ENCODE data around the gene CDC42SE2. TPM values are rescaled to one million over a fixed set of nuclear protein-coding genes. Genes with fewer than 3 reads are reported as not detected.

CDC42SE2 gene
- total and polyA plus RNA-seq, 2 experiments from 2014 or later: 24.2 to 36.2 TPM

DNA sequence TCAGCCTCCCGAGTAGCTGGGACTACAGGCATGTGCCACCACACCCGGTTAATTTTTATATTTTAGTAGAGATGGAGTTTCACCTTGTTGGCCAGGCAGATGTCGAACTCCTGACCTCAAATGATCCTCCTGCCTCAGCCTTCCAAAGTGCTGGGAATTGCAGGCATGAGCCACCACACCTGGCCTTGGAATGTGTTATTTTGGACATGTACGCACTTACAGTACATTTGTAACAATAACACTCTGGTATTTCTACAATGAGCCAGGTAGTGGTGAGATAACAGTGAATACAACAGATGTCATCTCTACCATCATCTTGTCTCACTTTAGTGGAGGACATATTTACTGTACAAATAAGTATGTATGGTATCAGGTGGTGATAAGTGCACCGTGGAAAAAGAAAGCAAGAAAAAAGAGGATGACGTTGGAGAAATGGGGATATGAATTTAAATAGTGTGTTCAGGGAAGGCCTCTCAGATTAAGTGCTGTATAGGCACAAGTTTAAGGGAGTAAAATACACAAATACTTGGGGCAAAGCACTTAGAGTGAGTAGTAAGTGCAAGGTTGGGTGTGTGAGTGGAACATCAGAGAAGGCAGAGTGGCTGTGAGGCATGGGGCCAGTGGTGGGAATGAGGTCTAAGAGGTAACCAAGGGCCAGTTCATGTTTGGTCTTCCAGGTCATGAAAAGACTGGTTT is 100.1 kb downstream of the CDC42SE2 start:
- peaks cover 3% of the 10 kb centered on the region; the same call in 1 of the 3 replicates for H3K36me3 Mint-ChIP-seq (ENCODE audit: low read depth)
- Histone ChIP-seq H3K36me3 (ENCODE audit: insufficient read depth) (no peaks in the 10 kb centered on the region), H3F3A (replicated peaks; ENCODE audit: low read depth) (no peaks in the 10 kb centered on the region), H3K27ac (ENCODE audit: low read depth) (no peak overlapping the region), H3K27me3 (ENCODE audit: insufficient read depth) (no peaks in the 10 kb centered on the region), H3K79me2 (replicated peaks; ENCODE audit: insufficient read depth) (peaks cover 5% of the 10 kb centered on the region; the same call in 1 of the 2 replicates), H3K9me2 (ENCODE audit: insufficient read depth) (no peaks in the 10 kb centered on the region), H3K4me2 (no peak overlapping the region), H3K4me3 (no peak overlapping the region), H4K20me1 (replicated peaks; ENCODE audit: insufficient read depth) (no peaks in the 10 kb centered on the region; the same call in 1 of the 2 replicates), H3K4me1 (ENCODE audit: insufficient read depth) (no peaks in the 10 kb centered on the region), H2AFZ (no peak overlapping the region)
- no peak overlapping the region for H3K27ac Mint-ChIP-seq
- H3K4me3 Mint-ChIP-seq: no peak overlapping the region
- no peak for ATAC-seq
- peaks cover 2% of the 10 kb centered on the region; the same call in 2 of the 3 replicates for H3K9me3 Mint-ChIP-seq
- TF ChIP-seq JUNB (IDR thresholded peaks at IDR 0.05; ENCODE audit: unreplicated experiment) (no peak), EZH2 (IDR thresholded peaks at IDR 0.05; ENCODE audit: low read depth, unreplicated experiment) (no peak), STAT1 (IDR thresholded peaks at IDR 0.05; ENCODE audit: unreplicated experiment) (no peak), CREB1 (CRISPR knock-in tag; IDR thresholded peaks at IDR 0.05; ENCODE audit: low read depth) (no peak), EZH2phosphoT487 (IDR thresholded peaks at IDR 0.05; ENCODE audit: unreplicated experiment) (no peak), ZNF114 (CRISPR knock-in tag; IDR thresholded peaks at IDR 0.05) (no peak), ZNF331 (CRISPR knock-in tag; IDR thresholded peaks at IDR 0.05; ENCODE audit: low read depth) (no peak)
- TF ChIP-seq, protein P1, sequence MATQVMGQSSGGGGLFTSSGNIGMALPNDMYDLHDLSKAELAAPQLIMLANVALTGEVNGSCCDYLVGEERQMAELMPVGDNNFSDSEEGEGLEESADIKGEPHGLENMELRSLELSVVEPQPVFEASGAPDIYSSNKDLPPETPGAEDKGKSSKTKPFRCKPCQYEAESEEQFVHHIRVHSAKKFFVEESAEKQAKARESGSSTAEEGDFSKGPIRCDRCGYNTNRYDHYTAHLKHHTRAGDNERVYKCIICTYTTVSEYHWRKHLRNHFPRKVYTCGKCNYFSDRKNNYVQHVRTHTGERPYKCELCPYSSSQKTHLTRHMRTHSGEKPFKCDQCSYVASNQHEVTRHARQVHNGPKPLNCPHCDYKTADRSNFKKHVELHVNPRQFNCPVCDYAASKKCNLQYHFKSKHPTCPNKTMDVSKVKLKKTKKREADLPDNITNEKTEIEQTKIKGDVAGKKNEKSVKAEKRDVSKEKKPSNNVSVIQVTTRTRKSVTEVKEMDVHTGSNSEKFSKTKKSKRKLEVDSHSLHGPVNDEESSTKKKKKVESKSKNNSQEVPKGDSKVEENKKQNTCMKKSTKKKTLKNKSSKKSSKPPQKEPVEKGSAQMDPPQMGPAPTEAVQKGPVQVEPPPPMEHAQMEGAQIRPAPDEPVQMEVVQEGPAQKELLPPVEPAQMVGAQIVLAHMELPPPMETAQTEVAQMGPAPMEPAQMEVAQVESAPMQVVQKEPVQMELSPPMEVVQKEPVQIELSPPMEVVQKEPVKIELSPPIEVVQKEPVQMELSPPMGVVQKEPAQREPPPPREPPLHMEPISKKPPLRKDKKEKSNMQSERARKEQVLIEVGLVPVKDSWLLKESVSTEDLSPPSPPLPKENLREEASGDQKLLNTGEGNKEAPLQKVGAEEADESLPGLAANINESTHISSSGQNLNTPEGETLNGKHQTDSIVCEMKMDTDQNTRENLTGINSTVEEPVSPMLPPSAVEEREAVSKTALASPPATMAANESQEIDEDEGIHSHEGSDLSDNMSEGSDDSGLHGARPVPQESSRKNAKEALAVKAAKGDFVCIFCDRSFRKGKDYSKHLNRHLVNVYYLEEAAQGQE (IDR thresholded peaks at IDR 0.05; ENCODE audit: unreplicated experiment): no peak
- TF ChIP-seq, protein P2, sequence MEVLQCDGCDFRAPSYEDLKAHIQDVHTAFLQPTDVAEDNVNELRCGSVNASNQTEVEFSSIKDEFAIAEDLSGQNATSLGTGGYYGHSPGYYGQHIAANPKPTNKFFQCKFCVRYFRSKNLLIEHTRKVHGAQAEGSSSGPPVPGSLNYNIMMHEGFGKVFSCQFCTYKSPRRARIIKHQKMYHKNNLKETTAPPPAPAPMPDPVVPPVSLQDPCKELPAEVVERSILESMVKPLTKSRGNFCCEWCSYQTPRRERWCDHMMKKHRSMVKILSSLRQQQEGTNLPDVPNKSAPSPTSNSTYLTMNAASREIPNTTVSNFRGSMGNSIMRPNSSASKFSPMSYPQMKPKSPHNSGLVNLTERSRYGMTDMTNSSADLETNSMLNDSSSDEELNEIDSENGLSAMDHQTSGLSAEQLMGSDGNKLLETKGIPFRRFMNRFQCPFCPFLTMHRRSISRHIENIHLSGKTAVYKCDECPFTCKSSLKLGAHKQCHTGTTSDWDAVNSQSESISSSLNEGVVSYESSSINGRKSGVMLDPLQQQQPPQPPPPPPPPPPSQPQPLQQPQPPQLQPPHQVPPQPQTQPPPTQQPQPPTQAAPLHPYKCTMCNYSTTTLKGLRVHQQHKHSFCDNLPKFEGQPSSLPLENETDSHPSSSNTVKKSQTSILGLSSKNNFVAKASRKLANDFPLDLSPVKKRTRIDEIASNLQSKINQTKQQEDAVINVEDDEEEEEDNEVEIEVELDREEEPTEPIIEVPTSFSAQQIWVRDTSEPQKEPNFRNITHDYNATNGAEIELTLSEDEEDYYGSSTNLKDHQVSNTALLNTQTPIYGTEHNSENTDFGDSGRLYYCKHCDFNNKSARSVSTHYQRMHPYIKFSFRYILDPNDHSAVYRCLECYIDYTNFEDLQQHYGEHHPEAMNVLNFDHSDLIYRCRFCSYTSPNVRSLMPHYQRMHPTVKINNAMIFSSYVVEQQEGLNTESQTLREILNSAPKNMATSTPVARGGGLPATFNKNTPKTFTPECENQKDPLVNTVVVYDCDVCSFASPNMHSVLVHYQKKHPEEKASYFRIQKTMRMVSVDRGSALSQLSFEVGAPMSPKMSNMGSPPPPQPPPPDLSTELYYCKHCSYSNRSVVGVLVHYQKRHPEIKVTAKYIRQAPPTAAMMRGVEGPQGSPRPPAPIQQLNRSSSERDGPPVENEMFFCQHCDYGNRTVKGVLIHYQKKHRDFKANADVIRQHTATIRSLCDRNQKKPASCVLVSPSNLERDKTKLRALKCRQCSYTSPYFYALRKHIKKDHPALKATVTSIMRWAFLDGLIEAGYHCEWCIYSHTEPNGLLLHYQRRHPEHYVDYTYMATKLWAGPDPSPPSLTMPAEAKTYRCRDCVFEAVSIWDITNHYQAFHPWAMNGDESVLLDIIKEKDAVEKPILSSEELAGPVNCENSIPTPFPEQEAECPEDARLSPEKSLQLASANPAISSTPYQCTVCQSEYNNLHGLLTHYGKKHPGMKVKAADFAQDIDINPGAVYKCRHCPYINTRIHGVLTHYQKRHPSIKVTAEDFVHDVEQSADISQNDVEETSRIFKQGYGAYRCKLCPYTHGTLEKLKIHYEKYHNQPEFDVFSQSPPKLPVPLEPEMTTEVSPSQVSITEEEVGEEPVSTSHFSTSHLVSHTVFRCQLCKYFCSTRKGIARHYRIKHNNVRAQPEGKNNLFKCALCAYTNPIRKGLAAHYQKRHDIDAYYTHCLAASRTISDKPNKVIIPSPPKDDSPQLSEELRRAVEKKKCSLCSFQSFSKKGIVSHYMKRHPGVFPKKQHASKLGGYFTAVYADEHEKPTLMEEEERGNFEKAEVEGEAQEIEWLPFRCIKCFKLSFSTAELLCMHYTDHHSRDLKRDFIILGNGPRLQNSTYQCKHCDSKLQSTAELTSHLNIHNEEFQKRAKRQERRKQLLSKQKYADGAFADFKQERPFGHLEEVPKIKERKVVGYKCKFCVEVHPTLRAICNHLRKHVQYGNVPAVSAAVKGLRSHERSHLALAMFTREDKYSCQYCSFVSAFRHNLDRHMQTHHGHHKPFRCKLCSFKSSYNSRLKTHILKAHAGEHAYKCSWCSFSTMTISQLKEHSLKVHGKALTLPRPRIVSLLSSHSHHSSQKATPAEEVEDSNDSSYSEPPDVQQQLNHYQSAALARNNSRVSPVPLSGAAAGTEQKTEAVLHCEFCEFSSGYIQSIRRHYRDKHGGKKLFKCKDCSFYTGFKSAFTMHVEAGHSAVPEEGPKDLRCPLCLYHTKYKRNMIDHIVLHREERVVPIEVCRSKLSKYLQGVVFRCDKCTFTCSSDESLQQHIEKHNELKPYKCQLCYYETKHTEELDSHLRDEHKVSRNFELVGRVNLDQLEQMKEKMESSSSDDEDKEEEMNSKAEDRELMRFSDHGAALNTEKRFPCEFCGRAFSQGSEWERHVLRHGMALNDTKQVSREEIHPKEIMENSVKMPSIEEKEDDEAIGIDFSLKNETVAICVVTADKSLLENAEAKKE (CRISPR knock-in tag; IDR thresholded peaks at IDR 0.05): no peak
- TF ChIP-seq, protein P3, sequence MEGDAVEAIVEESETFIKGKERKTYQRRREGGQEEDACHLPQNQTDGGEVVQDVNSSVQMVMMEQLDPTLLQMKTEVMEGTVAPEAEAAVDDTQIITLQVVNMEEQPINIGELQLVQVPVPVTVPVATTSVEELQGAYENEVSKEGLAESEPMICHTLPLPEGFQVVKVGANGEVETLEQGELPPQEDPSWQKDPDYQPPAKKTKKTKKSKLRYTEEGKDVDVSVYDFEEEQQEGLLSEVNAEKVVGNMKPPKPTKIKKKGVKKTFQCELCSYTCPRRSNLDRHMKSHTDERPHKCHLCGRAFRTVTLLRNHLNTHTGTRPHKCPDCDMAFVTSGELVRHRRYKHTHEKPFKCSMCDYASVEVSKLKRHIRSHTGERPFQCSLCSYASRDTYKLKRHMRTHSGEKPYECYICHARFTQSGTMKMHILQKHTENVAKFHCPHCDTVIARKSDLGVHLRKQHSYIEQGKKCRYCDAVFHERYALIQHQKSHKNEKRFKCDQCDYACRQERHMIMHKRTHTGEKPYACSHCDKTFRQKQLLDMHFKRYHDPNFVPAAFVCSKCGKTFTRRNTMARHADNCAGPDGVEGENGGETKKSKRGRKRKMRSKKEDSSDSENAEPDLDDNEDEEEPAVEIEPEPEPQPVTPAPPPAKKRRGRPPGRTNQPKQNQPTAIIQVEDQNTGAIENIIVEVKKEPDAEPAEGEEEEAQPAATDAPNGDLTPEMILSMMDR (conservative IDR thresholded peaks at IDR 0.05; ENCODE audit: low read depth in 2 of 2): no peak
- TF ChIP-seq, protein P4, sequence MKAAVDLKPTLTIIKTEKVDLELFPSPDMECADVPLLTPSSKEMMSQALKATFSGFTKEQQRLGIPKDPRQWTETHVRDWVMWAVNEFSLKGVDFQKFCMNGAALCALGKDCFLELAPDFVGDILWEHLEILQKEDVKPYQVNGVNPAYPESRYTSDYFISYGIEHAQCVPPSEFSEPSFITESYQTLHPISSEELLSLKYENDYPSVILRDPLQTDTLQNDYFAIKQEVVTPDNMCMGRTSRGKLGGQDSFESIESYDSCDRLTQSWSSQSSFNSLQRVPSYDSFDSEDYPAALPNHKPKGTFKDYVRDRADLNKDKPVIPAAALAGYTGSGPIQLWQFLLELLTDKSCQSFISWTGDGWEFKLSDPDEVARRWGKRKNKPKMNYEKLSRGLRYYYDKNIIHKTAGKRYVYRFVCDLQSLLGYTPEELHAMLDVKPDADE (IDR thresholded peaks at IDR 0.05): no peak
- H3K27me3 Mint-ChIP-seq (ENCODE audit: insufficient read depth, low read depth, poor library complexity): no peaks in the 10 kb centered on the region
- DNase-seq (ENCODE audit: low spot score): no peak
- peaks cover 10% of the 10 kb centered on the region for H3K4me1 Mint-ChIP-seq
